ENCODE measurements around the gene EMP1. TPM values are rescaled to one million over a fixed set of nuclear protein-coding genes. Genes with fewer than 3 reads are reported as not detected.

The EMP1 gene
- total RNA-seq, 1 experiment from 2014 or later: 0.63 TPM

GRCh38 chr12:13229504-13229903 lies 33.0 kb downstream of the EMP1 start:
- no peak overlapping the region for H3K9ac ChIP-seq (ENCODE audit: extremely low read depth, insufficient read length, low read length)
- Mint-ChIP-seq H3K9me3 (peaks cover 0 to 6% of the 10 kb centered on the region in 2 experiments; a peak in 4 of 5 replicates), H3K27ac (no peak overlapping the region), H3K27me3 (ENCODE audit: low read depth) (no peaks in the 10 kb centered on the region), H3K4me1 (peaks cover 0 to 2% of the 10 kb centered on the region in 2 experiments; a peak in 2 of 4 replicates), H3K4me3 (no peak overlapping the region), H3K36me3 (ENCODE audit: insufficient read depth in 1 of 3, low read depth in 3 of 3) (peaks cover 0 to 5% (median 0%) of the 10 kb centered on the region in 3 experiments; a peak in 3 of 7 replicates)
- WGBS (ENCODE audit: extremely low coverage, insufficient read length, low lambda C conversion rate): no CpG with 5 or more reads among the region's 5 CpGs
- no peaks in the 10 kb centered on the region for H3K9me3 ChIP-seq (ENCODE audit: control insufficient read depth, low read depth, low read length)
- no peaks in the 10 kb centered on the region for H3K79me2 ChIP-seq (ENCODE audit: insufficient read depth, low read length)
- H4K5ac ChIP-seq (ENCODE audit: insufficient read length, low read depth, low read length): no peak overlapping the region
- no peak overlapping the region for H3K4me2 ChIP-seq (ENCODE audit: insufficient read depth, insufficient read length, low read length)
- no peak for TF ChIP-seq CTCF (conservative IDR thresholded peaks at IDR 0.05)
- no peaks in the 10 kb centered on the region for H3K79me1 ChIP-seq (ENCODE audit: insufficient read depth, low read depth, low read length, poor library complexity, severe bottlenecking)
- H4K20me1 ChIP-seq (ENCODE audit: control insufficient read depth, insufficient read depth, insufficient read length): no peaks in the 10 kb centered on the region
- no peak overlapping the region for H3K18ac ChIP-seq (ENCODE audit: insufficient read length, low read depth, low read length)
- no peak overlapping the region for H4K91ac ChIP-seq (ENCODE audit: insufficient read length, low read depth, low read length)
- H2AK5ac ChIP-seq (ENCODE audit: insufficient read length, low read length): no peak overlapping the region
- no peak overlapping the region for H3K4ac ChIP-seq (ENCODE audit: low read depth, low read length)
- H2BK20ac ChIP-seq (ENCODE audit: low read depth, low read length, poor library complexity, severe bottlenecking): no peak overlapping the region
- H3K14ac ChIP-seq (ENCODE audit: insufficient read depth, low read length): no peak overlapping the region
- H3K23ac ChIP-seq (ENCODE audit: insufficient read length, low read depth, low read length): no peak overlapping the region
- H4K8ac ChIP-seq (replicated peaks; ENCODE audit: insufficient read length, low read depth, low read length): no peak overlapping the region
- H3K27me3 ChIP-seq (ENCODE audit: insufficient read depth, low read length): no peaks in the 10 kb centered on the region
- H3K27ac ChIP-seq (ENCODE audit: insufficient read length, low read depth, low read length): no peak overlapping the region
- no peak overlapping the region for H2BK120ac ChIP-seq (ENCODE audit: low read depth, low read length, poor library complexity, severe bottlenecking)
- H3T11ph ChIP-seq (ENCODE audit: low read length): no peak overlapping the region
- H3K56ac ChIP-seq (ENCODE audit: insufficient read length, low read depth, low read length): no peak overlapping the region
- no peak overlapping the region for H2BK15ac ChIP-seq (ENCODE audit: low read depth, low read length)
- H3K23me2 ChIP-seq (ENCODE audit: insufficient read length, low read depth, low read length, poor library complexity, severe bottlenecking): no peaks in the 10 kb centered on the region
- H2AFZ ChIP-seq (ENCODE audit: low read length): no peak overlapping the region
- H2BK12ac ChIP-seq (ENCODE audit: insufficient read length, low read depth, low read length): no peak overlapping the region
- no peak for DNase-seq
- H3K4me1 ChIP-seq (ENCODE audit: insufficient read depth, low read length): no peaks in the 10 kb centered on the region; the same call in 1 of the 2 replicates
- H2BK5ac ChIP-seq (ENCODE audit: insufficient read length, low read length): no peak overlapping the region

Data from H9 (cell line).